Measurements from ENCODE around the gene ARHGAP25. TPM values are rescaled to one million over a fixed set of nuclear protein-coding genes. Genes with fewer than 3 reads are reported as not detected.

Gene ARHGAP25, protein sequence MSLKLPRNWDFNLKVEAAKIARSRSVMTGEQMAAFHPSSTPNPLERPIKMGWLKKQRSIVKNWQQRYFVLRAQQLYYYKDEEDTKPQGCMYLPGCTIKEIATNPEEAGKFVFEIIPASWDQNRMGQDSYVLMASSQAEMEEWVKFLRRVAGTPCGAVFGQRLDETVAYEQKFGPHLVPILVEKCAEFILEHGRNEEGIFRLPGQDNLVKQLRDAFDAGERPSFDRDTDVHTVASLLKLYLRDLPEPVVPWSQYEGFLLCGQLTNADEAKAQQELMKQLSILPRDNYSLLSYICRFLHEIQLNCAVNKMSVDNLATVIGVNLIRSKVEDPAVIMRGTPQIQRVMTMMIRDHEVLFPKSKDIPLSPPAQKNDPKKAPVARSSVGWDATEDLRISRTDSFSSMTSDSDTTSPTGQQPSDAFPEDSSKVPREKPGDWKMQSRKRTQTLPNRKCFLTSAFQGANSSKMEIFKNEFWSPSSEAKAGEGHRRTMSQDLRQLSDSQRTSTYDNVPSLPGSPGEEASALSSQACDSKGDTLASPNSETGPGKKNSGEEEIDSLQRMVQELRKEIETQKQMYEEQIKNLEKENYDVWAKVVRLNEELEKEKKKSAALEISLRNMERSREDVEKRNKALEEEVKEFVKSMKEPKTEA
- 10 to 100 TPM in 1 of 4 donors, 1 to 10 TPM in 3; 4.0 to 11.7 (median 6.9) TPM for total RNA-seq

GRCh38 chr2:68734688-68735525 lies at the start of gene ARHGAP25:
Gene ARHGAP25, plus strand, starts transcription at chr2:68734811. Its CDS starts 389 bp downstream, at chr2:68735200.
- H3K4me3 ChIP-seq (replicated peaks in 1 of 3) = no peak within 1 kb of the TSS
- H3K4me1 ChIP-seq = no peaks in the 10 kb centered on the region
- intact Hi-C loops (cut with DNase I) = no loop called here
- WGBS, 2 donors = 81 to 82% methylated on average over 12 of the region's 12 CpGs
- H3K36me3 ChIP-seq = no peaks in the 10 kb centered on the region
- DNase-seq = no peak
- TF ChIP-seq CTCF (IDR thresholded peaks at IDR 0.05) = no peak
- TF ChIP-seq POLR2A (IDR thresholded peaks at IDR 0.05) = no peak
- H3K9me3 ChIP-seq = no peaks in the 10 kb centered on the region
- H3K27me3 ChIP-seq = no peaks in the 10 kb centered on the region
- no peak within 1 kb of the TSS for H3K27ac ChIP-seq

GRCh38 chr2:68686178-68686577 lies 48.4 kb upstream of the ARHGAP25 start:
- no peak overlapping the region for H3K27ac ChIP-seq
- intact Hi-C loops (cut with DNase I) = no loop called here
- 72 to 81% methylated on average over 5 of the region's 5 CpGs for WGBS, 2 donors
- no peak overlapping the region for H3K4me3 ChIP-seq (replicated peaks in 1 of 3)
- TF ChIP-seq CTCF (IDR thresholded peaks at IDR 0.05) = no peak
- no peak for TF ChIP-seq POLR2A (IDR thresholded peaks at IDR 0.05)
- H3K27me3 ChIP-seq = no peaks in the 10 kb centered on the region
- no peaks in the 10 kb centered on the region for H3K4me1 ChIP-seq
- DNase-seq = no peak
- H3K36me3 ChIP-seq = no peaks in the 10 kb centered on the region
- H3K9me3 ChIP-seq = no peaks in the 10 kb centered on the region

GRCh38 chr2:68687018-68687417 lies 47.6 kb upstream of the ARHGAP25 start:
- no peak for TF ChIP-seq POLR2A (IDR thresholded peaks at IDR 0.05)
- TF ChIP-seq CTCF (IDR thresholded peaks at IDR 0.05) = no peak
- H3K4me1 ChIP-seq = no peaks in the 10 kb centered on the region
- no peaks in the 10 kb centered on the region for H3K36me3 ChIP-seq
- no peak for DNase-seq
- 90 to 94% methylated on average over 1 of the region's 1 CpG for WGBS, 2 donors
- no peaks in the 10 kb centered on the region for H3K27me3 ChIP-seq
- no peaks in the 10 kb centered on the region for H3K9me3 ChIP-seq
- intact Hi-C loops (cut with DNase I) = no loop called here
- H3K27ac ChIP-seq = no peak overlapping the region
- no peak overlapping the region for H3K4me3 ChIP-seq (replicated peaks in 1 of 3)

GRCh38 chr2:68689553-68690537 lies 44.8 kb upstream of the ARHGAP25 start:
- no peaks in the 10 kb centered on the region for H3K36me3 ChIP-seq
- no peaks in the 10 kb centered on the region for H3K27me3 ChIP-seq
- no peak overlapping the region for H3K27ac ChIP-seq
- no peaks in the 10 kb centered on the region for H3K4me1 ChIP-seq
- DNase-seq = no peak
- 62 to 74% methylated on average over 7 of the region's 7 CpGs for WGBS, 2 donors
- H3K9me3 ChIP-seq = no peaks in the 10 kb centered on the region
- TF ChIP-seq POLR2A (IDR thresholded peaks at IDR 0.05) (no peak), CTCF (IDR thresholded peaks at IDR 0.05) (no peak)
- H3K4me3 ChIP-seq (replicated peaks in 1 of 3) = no peak overlapping the region
- intact Hi-C loops (cut with DNase I) = no loop called here

Data from thyroid gland (tissue), 4 donors.